Ovary (tissue), 3 donors: ENCODE results near the gene SVIL.

Source experiments
- CTCF ChIP-seq, 3 donors: fragments of 450-650 bp in 2 of 3; fragments of 200-600 bp in 1 of 3; IDR thresholded peaks; one replicate each; pipeline versions ENCODE4 v1.5.1 to v1.8.0; 2016 to 2022; ENCODE audit warnings: antibody characterized with exemption in 3 of 3, mild to moderate bottlenecking in 1 of 3
- EP300 ChIP-seq: sonication (generic); formaldehyde crosslinking; IDR thresholded peaks from one replicate; pipeline ENCODE4 v1.6.1; 2017; ENCODE audit warnings: antibody characterized with exemption
- POLR2A ChIP-seq: fragments of 450-650 bp; IDR thresholded peaks from one replicate; pipeline ENCODE4 v1.6.1; 2017; ENCODE audit warnings: antibody characterized with exemption, mild to moderate bottlenecking, moderate library complexity
- donor health status: DM: no; HTN: no; CAD: no.

DNA sequence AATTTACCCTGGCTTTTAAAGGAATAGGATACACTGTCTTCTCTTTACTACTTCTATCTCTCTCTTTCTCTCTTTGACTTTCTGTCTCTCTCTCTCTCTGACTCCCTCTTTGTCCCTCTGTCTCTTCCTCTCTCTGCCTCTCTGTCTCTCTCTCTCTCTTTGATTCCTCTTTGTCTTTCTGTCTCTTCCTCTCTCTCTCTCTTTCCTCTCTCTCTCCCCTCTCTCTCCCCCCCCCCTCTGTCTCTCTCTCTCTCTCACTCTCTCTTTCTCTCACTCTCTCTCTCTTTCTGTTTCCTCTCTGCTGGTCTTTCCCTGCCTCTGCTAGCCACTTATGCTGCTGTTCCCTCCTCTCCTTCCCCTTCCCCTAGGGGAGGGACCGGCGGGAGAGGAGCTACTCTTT is 196.9 kb downstream of the SVIL start:
- no peak for TF ChIP-seq POLR2A
- TF ChIP-seq CTCF (IDR thresholded peaks at IDR 0.05), result no peak
- no peak for TF ChIP-seq EP300
